OCI-LY1 (cell line): ENCODE measurements around the gene SOX9.

Experiments
- H2AFZ ChIP-seq: fragments of 200-600 bp; sonication (generic), shearing (Covaris generic); 2 replicates; pipeline ENCODE4 v1.6.0; 2014; ENCODE audit warnings: antibody characterized with exemption, mild to moderate bottlenecking, low read length
- H3F3A ChIP-seq: fragments of 200-600 bp; sonication (generic), shearing (Covaris generic); 2 replicates; pipeline ENCODE4 v1.6.0; 2014; ENCODE audit warnings: mild to moderate bottlenecking, antibody characterized with exemption, low read length, moderate library complexity; ENCODE audit not compliant: insufficient read depth
- H3K27ac ChIP-seq: fragments of 200-600 bp; sonication (generic); 2 replicates; pipeline ENCODE4 v1.5.1; 2014; ENCODE audit warnings: low read length, mixed run types, mild to moderate bottlenecking, low read depth; ENCODE audit not compliant: poor library complexity, severe bottlenecking
- H3K27me3 ChIP-seq: fragments of 200-600 bp; sonication (generic); 2 replicates; pipeline ENCODE4 v1.6.0; 2014; ENCODE audit warnings: antibody characterized with exemption, mild to moderate bottlenecking, low read length, moderate library complexity; ENCODE audit not compliant: insufficient read depth
- H3K36me3 ChIP-seq: fragments of 200-600 bp; sonication (generic); 2 replicates; pipeline ENCODE4 v1.6.1; 2014; ENCODE audit warnings: mild to moderate bottlenecking, antibody characterized with exemption, low read length, moderate library complexity, mixed read lengths; ENCODE audit not compliant: insufficient read depth
- H3K4me1 ChIP-seq: fragments of 200-600 bp; sonication (generic); 2 replicates; pipeline ENCODE4 v1.5.1; 2014; ENCODE audit warnings: mild to moderate bottlenecking, low read length, moderate library complexity; ENCODE audit not compliant: insufficient read depth, severe bottlenecking
- H3K4me2 ChIP-seq: fragments of 200-600 bp; sonication (generic), shearing (Covaris generic); 2 replicates; pipeline ENCODE4 v1.6.1; 2014; ENCODE audit warnings: low read length
- H3K4me3 ChIP-seq: fragments of 200-600 bp; sonication (generic); 2 replicates; pipeline ENCODE4 v1.5.1; 2014; ENCODE audit warnings: low read length, low read depth, mild to moderate bottlenecking, mixed read lengths; ENCODE audit not compliant: poor library complexity, severe bottlenecking
- H3K79me2 ChIP-seq: fragments of 200-600 bp; shearing (Covaris generic); 2 replicates; pipeline ENCODE4 v1.6.1; 2016; ENCODE audit warnings: mixed run types, low read length, mixed read lengths; ENCODE audit not compliant: insufficient read depth
- H3K9ac ChIP-seq: fragments of 200-600 bp; sonication (generic), shearing (Covaris generic); 2 replicates; pipeline ENCODE4 v1.6.1; 2014; ENCODE audit warnings: mild to moderate bottlenecking, low read length, mixed read lengths
- H3K9me2 ChIP-seq: fragments of 200-600 bp; sonication (generic), shearing (Covaris generic); 2 replicates; pipeline ENCODE4 v1.6.1; 2014; ENCODE audit warnings: low read depth, mild to moderate bottlenecking, low read length, mixed read lengths
- H3K9me3 ChIP-seq: fragments of 200-600 bp; shearing (Covaris generic); 2 replicates; pipeline ENCODE4 v1.6.1; 2014; ENCODE audit warnings: low read length, mixed read lengths
- H4K20me1 ChIP-seq: fragments of 200-600 bp; sonication (generic), shearing (Covaris generic); 2 replicates; pipeline ENCODE4 v1.6.0; 2016; ENCODE audit warnings: mild to moderate bottlenecking, low read length; ENCODE audit not compliant: insufficient read depth
- CTCF ChIP-seq: fragments of 200-600 bp; sonication (generic), shearing (Covaris generic); IDR thresholded peaks from 2 replicates; pipeline ENCODE4 v1.5.1; 2017; ENCODE audit warnings: mild to moderate bottlenecking, antibody characterized with exemption, low read length, moderate library complexity, mixed read lengths
- EZH2 ChIP-seq: fragments of 200-600 bp; sonication (generic), shearing (Covaris generic); IDR thresholded peaks from 2 replicates; pipeline ENCODE4 v1.8.0; 2017; ENCODE audit warnings: borderline replicate concordance, mixed run types, mild to moderate bottlenecking, antibody characterized with exemption, low read length, moderate library complexity, mixed read lengths

SOX9 gene

GRCh38 chr17:72125742-72126141 lies 4.9 kb downstream of the SOX9 start:
- no peaks in the 10 kb centered on the region for H3K4me1 ChIP-seq
- no peak overlapping the region for H3K9ac ChIP-seq
- TF ChIP-seq CTCF = no peak
- no peak for TF ChIP-seq EZH2
- H3K9me2 ChIP-seq = no peaks in the 10 kb centered on the region
- no peak overlapping the region for H3K27ac ChIP-seq
- peaks cover 11% of the 10 kb centered on the region; the same call in 1 of the 2 replicates for H3K27me3 ChIP-seq
- H2AFZ ChIP-seq = no peak overlapping the region
- H3K79me2 ChIP-seq = no peaks in the 10 kb centered on the region
- H3K4me3 ChIP-seq = no peak overlapping the region
- H3K4me2 ChIP-seq = no peak overlapping the region
- no peaks in the 10 kb centered on the region for H3K9me3 ChIP-seq
- no peaks in the 10 kb centered on the region for H4K20me1 ChIP-seq
- no peaks in the 10 kb centered on the region for H3K36me3 ChIP-seq
- H3F3A ChIP-seq = no peaks in the 10 kb centered on the region

- Histone ChIP-seq H3F3A (no peaks in the 10 kb centered on the region), H2AFZ (no peak overlapping the region), H3K4me3 (no peak overlapping the region), H3K4me1 (no peaks in the 10 kb centered on the region), H3K79me2 (no peaks in the 10 kb centered on the region), H3K27ac (no peak overlapping the region), H3K9me3 (no peaks in the 10 kb centered on the region), H3K9ac (no peak overlapping the region), H3K9me2 (no peaks in the 10 kb centered on the region), H3K4me2 (no peak overlapping the region), H3K36me3 (no peaks in the 10 kb centered on the region), H3K27me3 (peaks cover 2% of the 10 kb centered on the region; the same call in 1 of the 2 replicates), H4K20me1 (no peaks in the 10 kb centered on the region)
- no peak for TF ChIP-seq EZH2
- no peak for TF ChIP-seq CTCF
These were observed 6.0 kb downstream of the SOX9 start for GRCh38 chr17:72126575-72127486.

GRCh38 chr17:72128039-72128438 lies 7.2 kb downstream of the SOX9 start:
- H3K9ac ChIP-seq = no peak overlapping the region
- H3K4me1 ChIP-seq = no peaks in the 10 kb centered on the region
- no peak overlapping the region for H2AFZ ChIP-seq
- H3K4me2 ChIP-seq = no peak overlapping the region
- no peaks in the 10 kb centered on the region; the same call in 1 of the 2 replicates for H3K27me3 ChIP-seq
- H3F3A ChIP-seq = no peaks in the 10 kb centered on the region
- no peak overlapping the region for H3K27ac ChIP-seq
- H3K4me3 ChIP-seq = no peak overlapping the region
- no peaks in the 10 kb centered on the region for H3K9me2 ChIP-seq
- H4K20me1 ChIP-seq = no peaks in the 10 kb centered on the region
- H3K36me3 ChIP-seq = no peaks in the 10 kb centered on the region
- no peaks in the 10 kb centered on the region for H3K9me3 ChIP-seq
- TF ChIP-seq EZH2 = no peak
- TF ChIP-seq CTCF = no peak
- H3K79me2 ChIP-seq = no peaks in the 10 kb centered on the region
